GM21717 (cell line): ENCODE results near the gene RXFP3.
"Not testable (repeated sequence)": the region's sequence is repeated elsewhere in the genome, so short reads cannot be mapped to it uniquely, and the experiment has no call there.

Experiments used
- ATAC-seq: cut with Tn5 transposase; IDR thresholded peaks from one replicate; pipeline ENCODE4 v1.9.1; 2021; ENCODE audit warnings: mild to moderate bottlenecking, moderate library complexity; ENCODE audit not compliant: unreplicated experiment

RXFP3 gene, protein sequence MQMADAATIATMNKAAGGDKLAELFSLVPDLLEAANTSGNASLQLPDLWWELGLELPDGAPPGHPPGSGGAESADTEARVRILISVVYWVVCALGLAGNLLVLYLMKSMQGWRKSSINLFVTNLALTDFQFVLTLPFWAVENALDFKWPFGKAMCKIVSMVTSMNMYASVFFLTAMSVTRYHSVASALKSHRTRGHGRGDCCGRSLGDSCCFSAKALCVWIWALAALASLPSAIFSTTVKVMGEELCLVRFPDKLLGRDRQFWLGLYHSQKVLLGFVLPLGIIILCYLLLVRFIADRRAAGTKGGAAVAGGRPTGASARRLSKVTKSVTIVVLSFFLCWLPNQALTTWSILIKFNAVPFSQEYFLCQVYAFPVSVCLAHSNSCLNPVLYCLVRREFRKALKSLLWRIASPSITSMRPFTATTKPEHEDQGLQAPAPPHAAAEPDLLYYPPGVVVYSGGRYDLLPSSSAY

DNA sequence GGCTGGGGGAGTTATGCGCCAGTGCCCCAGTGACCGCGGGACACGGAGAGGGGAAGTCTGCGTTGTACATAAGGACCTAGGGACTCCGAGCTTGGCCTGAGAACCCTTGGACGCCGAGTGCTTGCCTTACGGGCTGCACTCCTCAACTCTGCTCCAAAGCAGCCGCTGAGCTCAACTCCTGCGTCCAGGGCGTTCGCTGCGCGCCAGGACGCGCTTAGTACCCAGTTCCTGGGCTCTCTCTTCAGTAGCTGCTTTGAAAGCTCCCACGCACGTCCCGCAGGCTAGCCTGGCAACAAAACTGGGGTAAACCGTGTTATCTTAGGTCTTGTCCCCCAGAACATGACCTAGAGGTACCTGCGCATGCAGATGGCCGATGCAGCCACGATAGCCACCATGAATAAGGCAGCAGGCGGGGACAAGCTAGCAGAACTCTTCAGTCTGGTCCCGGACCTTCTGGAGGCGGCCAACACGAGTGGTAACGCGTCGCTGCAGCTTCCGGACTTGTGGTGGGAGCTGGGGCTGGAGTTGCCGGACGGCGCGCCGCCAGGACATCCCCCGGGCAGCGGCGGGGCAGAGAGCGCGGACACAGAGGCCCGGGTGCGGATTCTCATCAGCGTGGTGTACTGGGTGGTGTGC lies at the start of gene RXFP3:
TSS of gene RXFP3 (plus strand) at position 6 of the 636 bp plus-strand sequence. CDS start at position 361, 355 bp downstream.
- ATAC-seq = no peak

DNA sequence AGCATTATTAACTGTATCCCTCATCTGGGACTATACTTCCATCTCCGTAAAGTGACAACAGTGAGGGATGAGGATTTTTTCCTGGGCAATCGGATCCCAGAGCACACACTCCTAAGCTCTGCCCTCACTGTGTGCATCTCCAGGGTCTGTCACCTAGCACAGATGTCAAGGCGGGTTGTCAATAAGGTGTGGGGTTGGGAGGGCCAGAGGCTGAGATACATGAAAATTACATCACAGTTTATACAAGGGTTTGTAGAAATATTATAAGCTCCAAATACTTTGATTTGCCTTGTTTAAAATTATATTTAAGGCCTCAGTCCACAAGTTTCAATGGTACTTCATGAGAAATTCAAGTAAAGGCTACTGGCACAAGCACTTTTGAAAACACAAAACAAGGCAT lies 48.9 kb upstream of the RXFP3 start:
- ATAC-seq = no peak

DNA sequence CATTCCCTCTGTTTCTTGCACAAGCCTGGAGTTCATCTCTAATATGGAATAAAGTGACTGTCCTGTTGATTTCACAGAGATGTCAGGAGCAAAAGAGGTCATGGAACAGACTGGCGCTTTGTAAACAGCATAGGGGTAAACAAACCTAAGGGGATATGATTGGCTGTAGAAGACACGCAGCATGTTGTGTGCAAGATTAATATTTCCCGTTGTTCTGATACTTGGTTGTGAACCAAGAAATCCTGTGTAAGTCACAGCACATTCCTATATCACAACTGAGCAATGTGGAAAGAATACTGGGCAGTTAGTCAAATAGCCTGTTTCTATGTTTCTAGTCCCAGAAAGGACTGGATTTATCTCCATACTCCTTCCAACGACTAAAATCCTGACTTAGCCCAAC lies 47.6 kb upstream of the RXFP3 start:
- no peak for ATAC-seq

DNA sequence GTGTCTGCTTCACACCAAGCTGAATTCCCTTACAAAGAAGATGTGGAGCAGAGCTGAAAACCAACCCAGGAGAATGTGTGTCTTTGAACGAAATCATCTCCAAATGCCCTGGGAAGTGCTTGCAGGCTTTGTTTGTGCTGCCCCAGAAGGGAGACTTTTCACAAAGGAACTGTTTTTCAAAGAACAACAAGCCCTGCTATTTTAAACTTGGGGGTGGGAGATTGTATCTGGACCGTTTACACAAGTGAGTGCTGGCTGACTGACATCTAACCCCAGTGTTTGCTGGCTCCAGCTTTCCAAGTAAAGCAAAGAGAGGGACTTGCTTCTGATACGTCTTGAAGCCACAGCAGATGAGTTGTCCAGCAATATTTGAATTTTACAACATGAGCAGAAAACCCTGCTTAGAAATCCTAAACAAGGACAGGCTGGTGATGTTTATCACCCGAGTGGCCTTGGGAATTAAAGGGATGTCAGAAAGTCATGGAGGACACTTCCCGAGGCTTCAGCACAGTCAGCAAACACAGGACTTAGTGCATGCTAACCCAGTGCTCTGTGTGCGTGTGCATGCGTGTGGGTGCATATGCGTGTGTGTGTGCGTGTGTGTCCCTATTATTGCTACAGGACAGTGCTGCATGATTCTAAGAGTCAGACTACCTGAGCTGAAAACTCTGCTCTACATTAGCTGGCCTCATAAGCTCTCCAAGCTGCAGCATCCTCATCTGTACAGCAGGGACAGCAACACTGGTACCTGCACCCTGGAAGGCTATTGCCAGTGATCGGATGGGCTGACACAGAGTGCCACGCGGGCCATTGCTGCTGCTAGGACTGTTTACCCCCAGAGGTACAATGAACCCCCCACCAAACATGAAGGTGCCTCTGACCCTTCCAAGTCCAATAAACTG lies 45.8 kb upstream of the RXFP3 start:
- peak; percentile 60 for ATAC-seq

DNA sequence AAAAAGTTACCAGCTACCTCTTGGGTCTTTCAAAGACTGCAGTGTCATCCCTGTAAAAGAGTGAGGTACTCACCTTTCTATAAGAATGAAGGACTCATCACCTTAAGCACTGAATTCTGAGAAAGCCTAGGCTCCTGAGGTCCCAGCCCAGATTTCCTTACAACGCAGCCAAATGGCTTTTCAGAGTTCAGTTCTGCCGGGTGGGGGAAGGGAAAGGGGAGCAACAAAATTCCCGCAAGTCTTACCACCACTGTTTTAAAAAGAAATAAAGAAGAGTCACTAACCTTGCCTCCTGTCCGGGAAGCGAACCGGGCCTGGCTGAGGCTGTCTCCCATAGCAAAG lies 44.8 kb upstream of the RXFP3 start:
- no peak for ATAC-seq

DNA sequence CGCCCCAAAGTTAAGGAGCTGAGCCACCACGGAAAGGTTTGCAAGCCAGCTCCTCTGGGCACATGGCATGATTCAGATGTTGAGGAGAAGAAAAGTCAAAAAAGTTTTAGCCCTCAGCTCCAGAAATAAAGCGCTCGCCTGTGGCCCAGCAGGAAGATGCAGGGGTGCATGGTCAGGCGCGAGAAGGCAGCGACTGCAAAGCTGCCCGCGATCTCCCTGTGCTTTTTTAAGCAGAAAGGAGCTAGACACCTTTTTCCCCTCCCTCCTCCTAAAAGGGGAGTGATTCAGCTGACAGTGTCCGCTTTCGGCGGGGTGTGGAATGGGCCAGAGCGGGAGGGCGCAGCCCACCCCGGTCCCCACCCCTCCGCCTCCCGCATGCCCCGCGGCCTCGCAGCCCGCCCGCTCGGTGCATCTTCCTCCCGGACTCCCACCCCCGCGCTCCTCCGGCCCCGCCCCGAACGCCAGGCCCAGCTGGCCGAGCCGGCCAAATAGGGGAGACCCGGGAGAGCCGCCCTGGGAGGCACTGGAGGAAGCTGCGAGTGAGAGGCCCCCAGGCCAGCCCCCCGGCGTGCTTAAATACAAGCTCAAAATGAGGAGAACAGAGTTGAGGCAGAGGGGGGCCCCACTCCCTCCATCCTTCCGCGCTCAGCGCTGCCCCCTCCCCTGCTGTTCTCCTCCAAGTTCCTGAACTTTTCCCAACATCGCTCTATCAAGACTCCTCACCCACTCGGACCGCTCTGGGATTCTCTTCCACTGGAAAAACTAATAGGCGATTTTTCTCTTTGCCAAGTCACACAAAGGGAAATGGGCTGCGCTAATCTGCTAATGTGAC lies 44.2 kb upstream of the RXFP3 start, which contains the start of gene ADAMTS12:
TSS of gene ADAMTS12 (minus strand) at position 203 of the 832 bp plus-strand sequence. CDS start at position 69, 134 bp downstream.
- no peak for ATAC-seq

DNA sequence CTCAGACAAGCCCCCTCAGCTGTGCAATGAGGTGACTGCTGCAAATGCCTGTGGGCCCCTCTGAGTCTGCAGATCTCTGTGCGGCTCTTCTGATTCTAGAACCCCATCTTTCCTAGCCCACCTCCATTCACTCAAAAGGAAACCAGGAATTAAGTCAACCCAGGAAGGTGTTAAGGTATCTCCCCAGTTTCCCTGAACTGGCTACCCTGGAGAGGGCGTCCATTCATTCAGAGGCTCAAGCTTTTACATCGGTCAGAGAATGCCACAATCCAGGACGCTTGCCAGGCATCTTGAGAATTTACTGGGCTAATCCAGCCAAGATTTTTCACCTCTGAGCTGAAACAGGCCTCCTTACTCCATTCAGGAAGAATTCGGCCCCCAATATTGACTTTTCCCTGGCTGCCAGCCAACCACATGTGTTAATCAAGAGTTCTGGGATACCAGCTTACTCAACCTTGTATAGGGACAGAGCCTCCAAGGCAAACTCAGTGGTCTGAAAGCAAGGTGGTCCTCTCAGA lies 43.5 kb upstream of the RXFP3 start:
- no peak for ATAC-seq

DNA sequence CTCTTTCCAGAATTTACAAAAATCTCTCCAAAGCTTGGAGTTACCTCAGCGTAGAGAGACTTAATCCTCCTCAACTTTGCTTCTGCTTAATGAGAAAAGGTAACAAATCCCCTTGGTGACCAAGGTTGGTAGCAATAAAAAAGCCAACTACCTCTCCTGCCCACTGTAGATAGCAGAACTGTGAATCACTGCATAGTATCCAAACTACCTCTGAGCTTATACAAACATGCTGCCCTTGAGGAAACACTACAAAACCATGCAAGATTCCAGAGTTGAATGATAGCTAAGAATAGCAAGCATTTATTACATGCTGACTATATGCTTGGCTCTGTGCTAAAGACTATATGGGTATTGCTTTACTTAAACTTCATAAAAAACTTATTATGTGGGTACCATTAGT lies 41.6 kb upstream of the RXFP3 start:
- ATAC-seq = no peak

DNA sequence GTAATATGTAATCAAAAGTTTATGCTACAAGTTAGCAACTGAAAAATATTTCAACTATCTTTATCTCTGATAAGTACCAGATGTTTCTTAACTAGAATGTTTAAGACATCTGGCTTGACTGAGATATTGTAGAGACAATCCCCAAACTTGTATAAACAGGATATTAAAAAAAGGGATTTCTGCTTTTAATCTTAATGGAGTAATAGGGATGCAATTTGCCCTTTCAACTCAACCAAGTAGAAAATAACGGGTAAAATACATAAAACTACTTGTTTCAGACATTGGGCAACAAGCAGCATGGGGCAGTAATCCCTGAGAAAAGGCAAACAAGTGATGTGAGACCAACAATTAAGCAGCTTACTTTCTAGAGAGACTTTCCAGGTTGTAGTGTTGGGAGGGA lies 35.0 kb upstream of the RXFP3 start:
- no peak for ATAC-seq

DNA sequence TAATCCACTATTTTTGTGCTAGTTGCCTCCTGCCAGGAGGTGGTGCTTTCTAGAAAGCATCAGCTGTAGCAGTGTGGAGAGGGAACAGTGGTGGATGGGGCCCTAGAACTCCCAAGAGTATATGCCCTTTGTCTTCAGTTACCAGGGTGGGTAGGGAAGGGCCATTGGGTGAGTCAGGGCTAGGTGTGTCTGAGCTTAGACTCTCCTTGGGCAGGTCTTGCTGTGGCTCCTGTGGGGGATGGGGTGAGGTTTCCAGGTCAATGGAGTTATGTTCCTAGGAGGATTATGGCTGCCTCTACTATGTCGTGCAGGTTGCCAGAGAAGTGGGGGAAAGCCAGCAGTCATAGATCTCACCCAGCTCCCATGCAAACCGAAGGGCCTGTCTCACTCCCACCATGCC lies 33.1 kb upstream of the RXFP3 start:
- no peak for ATAC-seq

DNA sequence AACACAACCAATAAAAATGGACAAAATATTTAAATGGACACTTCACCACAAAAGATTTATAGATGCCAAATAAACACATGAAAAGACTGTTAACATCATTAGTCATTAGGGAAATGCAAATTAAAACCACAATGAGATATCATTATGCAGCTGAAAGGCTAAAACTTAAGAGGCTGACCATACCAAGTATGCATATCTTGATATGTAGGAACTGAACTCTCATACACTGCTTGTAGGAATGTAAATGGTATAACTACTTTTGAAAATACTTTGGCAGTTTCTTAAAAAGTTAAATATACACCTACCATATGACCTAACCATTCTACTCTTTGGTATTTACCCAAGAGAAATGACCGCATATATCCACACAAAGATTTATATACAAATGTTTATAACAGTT lies 30.8 kb upstream of the RXFP3 start:
- ATAC-seq = no peak

DNA sequence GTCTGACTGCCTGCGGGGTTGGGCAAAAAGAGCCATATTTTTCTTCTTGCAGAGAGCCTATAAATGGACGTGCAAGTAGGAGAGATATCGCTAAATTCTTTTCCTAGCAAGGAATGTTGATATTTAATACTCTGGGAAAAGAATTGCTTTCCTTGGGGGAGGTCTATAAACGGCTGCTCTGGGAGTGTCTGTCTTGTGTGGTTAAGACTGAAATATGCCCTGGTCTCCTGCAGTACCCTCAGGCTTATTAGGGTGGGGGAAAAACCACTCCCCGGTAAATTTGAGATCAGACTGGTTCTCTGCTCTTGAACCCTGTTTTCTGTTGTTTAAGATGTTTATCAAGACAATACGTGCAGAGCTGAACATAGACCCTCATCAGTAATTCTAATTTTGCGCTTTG lies 29.9 kb upstream of the RXFP3 start:
- not testable (repeated sequence) for ATAC-seq

DNA sequence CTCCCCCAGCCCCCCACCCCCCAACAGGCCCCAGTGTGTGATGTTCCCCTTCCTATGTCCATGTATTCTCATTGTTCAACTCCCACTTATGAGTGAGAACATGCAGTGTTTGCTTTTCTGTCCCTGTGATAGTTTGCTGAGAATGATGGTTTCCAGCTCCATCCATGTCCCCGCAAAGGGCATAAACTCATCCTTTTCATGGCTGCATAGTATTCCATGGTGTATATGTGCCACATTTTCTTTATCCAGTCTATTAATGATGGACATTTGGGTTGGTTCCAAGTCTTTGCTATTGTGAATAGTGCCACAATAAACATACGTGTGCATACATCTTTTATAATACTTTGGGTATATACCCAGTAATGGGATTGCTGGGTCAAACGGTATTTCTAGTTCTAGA lies 21.3 kb upstream of the RXFP3 start:
- ATAC-seq = not testable (repeated sequence)

DNA sequence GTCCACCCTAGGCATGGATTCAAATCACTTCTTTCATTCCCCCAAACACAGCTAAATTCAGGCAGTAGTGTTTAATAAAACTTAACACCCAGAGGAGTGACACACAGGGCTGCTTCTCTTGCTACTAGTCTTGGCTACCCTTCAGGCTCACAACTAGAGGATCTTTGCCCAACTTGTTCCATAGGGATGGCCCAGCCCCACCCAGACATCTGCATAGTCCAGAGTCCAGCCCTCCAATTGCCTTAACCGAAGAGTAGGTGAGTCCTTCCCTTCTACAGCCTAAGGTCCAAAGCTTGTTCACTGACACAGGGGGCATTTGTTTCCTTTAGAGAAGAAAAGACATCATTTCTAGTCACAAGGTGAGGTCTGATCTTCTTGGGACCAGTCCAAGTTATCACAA lies 15.2 kb upstream of the RXFP3 start:
- ATAC-seq = no peak

DNA sequence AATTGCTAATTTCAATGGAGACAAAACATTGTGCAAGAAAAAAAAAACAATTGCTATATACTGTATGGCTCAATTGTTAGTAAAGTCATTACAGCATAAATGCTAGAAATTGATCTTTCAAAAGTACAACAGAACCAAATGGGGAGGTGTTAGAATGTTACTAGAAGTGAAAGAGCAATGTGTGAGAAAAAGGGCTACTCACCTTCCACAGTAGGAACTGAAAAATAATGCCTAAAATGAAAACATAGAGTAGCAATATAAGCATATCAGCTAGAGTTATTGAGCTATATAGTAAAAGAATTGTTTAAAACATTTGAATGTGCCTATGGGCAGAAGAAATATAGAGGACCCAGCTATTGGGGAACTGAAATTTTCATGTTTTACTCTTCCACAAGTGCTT lies 10.9 kb upstream of the RXFP3 start:
- ATAC-seq = no peak

DNA sequence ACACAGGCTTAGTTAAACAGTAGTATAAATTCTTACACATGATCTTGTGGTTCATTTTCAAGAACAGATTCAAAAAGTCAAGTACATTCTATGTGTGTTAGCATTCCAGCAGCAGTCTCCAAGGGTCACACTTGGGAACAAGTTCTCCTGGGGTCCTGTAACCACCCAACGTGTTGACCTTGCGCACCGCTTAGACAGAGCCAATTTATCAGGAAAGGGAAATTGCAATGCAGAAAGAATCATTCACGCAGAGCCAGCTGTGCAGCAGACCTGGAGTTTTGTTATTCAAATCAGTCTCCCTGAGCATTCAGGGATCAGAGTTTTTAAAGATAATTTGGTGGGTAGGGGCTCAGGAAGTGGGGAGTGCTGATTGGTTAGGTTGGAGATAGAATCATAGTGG lies 8.5 kb upstream of the RXFP3 start:
- no peak for ATAC-seq

DNA sequence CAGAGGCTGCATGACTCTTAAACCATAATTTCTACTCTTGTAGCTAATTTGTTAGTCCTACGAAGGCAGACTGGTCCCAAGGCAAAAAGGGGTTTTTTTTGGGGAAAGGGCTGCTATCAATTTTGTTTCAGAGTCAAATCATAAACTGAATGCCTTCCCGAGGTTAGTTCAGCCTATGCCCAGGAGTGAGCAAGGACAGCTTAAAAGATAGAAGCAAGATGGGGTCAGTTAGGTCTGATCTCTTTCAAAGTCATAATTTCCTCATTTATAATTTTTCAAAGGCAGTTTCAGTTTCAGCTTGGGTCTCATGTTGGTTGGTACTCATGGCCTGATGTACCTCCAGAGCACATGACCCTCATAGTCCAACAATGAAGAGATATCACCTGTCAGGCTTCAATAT lies 7.9 kb upstream of the RXFP3 start:
- ATAC-seq = no peak

DNA sequence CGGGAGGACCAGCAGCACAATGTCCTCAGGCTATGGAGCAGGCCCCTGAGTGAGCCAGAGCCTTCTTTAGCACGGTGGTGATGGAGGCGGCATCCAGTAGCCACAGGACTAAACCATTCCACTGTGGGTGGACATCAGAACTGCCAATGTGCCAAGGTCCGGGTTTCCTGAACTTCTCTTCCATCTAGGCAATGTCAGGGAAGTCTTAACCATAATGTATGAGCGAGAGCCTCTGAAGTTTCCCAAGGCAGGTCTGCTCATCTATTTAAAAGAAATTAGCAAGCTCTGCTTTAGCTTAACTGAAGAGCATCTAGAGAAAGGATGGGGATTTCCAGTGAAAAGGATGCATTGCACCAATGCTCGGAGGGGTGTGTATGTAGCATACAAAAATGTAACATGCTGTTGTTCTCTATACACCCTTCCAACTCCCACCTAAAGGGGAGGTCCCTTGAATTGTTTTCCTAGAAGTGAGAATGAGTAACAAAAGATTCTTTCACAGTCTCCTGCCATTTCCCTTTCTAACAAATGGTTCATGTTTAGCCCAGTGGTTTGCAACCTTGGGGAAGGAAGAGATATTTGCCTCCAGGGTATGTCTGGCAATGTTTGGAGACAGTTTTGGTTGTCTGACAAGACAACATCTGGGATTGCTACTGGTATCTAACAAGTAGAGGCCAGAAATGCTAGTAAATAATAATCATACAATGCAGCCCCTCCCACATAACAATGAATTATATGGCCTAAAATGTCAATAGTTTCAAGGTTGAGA lies 6.1 kb upstream of the RXFP3 start:
- no peak for ATAC-seq

DNA sequence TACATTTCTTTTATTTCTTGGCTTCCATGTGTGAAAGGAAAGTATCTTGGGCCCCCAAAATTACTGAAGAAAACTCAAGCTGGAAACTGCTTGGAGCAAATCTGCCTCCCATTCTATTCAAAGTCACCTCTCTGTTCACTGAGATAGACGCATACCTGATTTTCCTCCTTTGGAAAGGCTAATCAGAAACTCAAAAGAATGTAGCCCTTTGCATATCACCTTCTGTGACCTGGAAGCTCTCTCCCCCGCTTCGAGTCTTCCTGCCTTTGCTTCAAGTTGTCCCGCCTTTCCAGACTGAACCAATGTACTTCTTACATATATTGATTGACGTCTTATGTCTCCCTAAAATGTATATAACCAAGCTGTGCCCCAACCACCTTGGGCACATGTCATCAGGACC lies 5.0 kb upstream of the RXFP3 start:
- ATAC-seq = no peak
